HL-60/S4 treated with phorbol 12-myristate 13-acetate at 8.2 ng/mL for 4 days and 3 days (cell line): ENCODE data around the gene TBKBP1.

Source experiments
- in situ Hi-C: fragments of 300-500 bp; cut with MboI; formaldehyde crosslinking; loops from 2 replicates; pipeline ENCODE4 v1.15.0; 2022; ENCODE audit warnings: low sequenced_read_pairs

The TBKBP1 gene

GRCh38 chr17:47713980-47714700, 20.2 kb downstream of the TBKBP1 start:
- in situ Hi-C loops: no loop called here

GRCh38 chr17:47714773-47715396, 20.9 kb downstream of the TBKBP1 start:
- in situ Hi-C loops: no loop called here

GRCh38 chr17:47715669-47716325, 21.8 kb downstream of the TBKBP1 start:
- in situ Hi-C loops: no loop called here

GRCh38 chr17:47716375-47716774, 22.4 kb downstream of the TBKBP1 start:
- in situ Hi-C loops: no loop called here

- in situ Hi-C loops: no loop called here
These were observed 23.3 kb downstream of the TBKBP1 start for GRCh38 chr17:47717261-47717697.

GRCh38 chr17:47717979-47718621, 24.1 kb downstream of the TBKBP1 start:
- in situ Hi-C loops: no loop called here

GRCh38 chr17:47718634-47719405, 24.9 kb downstream of the TBKBP1 start:
- in situ Hi-C loops: no loop called here

- in situ Hi-C loops: loop anchor here (5.0 kb wide), 1 partner anchor 48 kb away; no protein-coding TSS in a partner anchor
These were observed 25.6 kb downstream of the TBKBP1 start for GRCh38 chr17:47719411-47720152.

- in situ Hi-C loops: loop anchor here (5.0 kb wide), 1 partner anchor 47 kb away; no protein-coding TSS in a partner anchor
These were observed 26.2 kb downstream of the TBKBP1 start for GRCh38 chr17:47720196-47720595.

- in situ Hi-C loops: loop anchor here (5.0 kb wide), 1 partner anchor 46 kb away; no protein-coding TSS in a partner anchor
These were observed 27.0 kb downstream of the TBKBP1 start for GRCh38 chr17:47720754-47721533.

GRCh38 chr17:47721725-47722124, 27.8 kb downstream of the TBKBP1 start:
- in situ Hi-C loops: loop anchor here (5.0 kb wide), 1 partner anchor 46 kb away; no protein-coding TSS in a partner anchor

- in situ Hi-C loops: loop anchor here (5.0 kb wide), 1 partner anchor 43 kb away; no protein-coding TSS in a partner anchor
These were observed 30.7 kb downstream of the TBKBP1 start for GRCh38 chr17:47724705-47725104.

- in situ Hi-C loops: no loop called here
These were observed 31.6 kb downstream of the TBKBP1 start for GRCh38 chr17:47725446-47726111.

- in situ Hi-C loops: no loop called here
These were observed 33.1 kb downstream of the TBKBP1 start for GRCh38 chr17:47726796-47727703.

- in situ Hi-C loops: no loop called here
These were observed 33.7 kb downstream of the TBKBP1 start for GRCh38 chr17:47727704-47728036.

- in situ Hi-C loops: no loop called here
These were observed 34.4 kb downstream of the TBKBP1 start for GRCh38 chr17:47728214-47728877.

- in situ Hi-C loops: no loop called here
These were observed 35.5 kb downstream of the TBKBP1 start for GRCh38 chr17:47729476-47729875.
